ENCODE measurements around the gene KIF16B. TPM values are rescaled to one million over a fixed set of nuclear protein-coding genes. Genes with fewer than 3 reads are reported as not detected.

Gene KIF16B
- total RNA-seq, 2 experiments from 2014 or later, result 7.7 to 7.9 TPM

- Mint-ChIP-seq H3K4me1 (ENCODE audit: low read depth) (no peaks in the 10 kb centered on the region), H3K27ac (no peak overlapping the region), H3K36me3 (peaks cover 18% of the 10 kb centered on the region), H3K27me3 (no peaks in the 10 kb centered on the region), H3K9me3 (no peaks in the 10 kb centered on the region), H3K4me3 (no peak overlapping the region)
- DNase-seq, result no peak
- CTCF ChIA-PET, result interaction anchor here (0.7 kb wide), 1 partner anchor 162 kb away, joined by 3 read pairs; no protein-coding TSS in a partner anchor
- POLR2A ChIA-PET, result no interaction called here
- intact Hi-C loops (cut with micrococcal nuclease), result no loop called here
Observed at GRCh38 chr20:16432466-16433292, 140.6 kb downstream of the KIF16B start.

DNA sequence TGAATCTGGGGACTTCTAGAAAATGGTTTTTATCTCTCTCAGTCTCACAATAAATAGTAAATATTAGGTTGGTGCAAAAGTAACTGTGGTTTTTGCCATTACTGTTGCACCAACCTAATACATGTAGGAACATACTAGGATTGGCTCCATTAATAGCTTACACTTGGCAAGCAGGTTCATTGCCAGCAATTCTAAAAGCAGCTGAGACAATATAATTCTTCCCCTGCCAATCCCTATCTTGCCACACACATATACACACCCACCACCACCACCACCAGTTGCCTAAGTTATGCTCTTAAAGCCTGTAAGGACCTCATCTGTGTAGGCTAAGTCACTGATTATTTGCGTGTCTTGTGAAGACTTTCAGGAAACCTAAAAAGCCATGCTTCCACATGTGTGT, 145.1 kb downstream of the KIF16B start:
- DNase-seq, result no peak
- Mint-ChIP-seq H3K27me3 (no peaks in the 10 kb centered on the region), H3K27ac (no peak overlapping the region), H3K36me3 (peaks cover 58% of the 10 kb centered on the region), H3K4me3 (no peak overlapping the region), H3K4me1 (ENCODE audit: low read depth) (no peaks in the 10 kb centered on the region), H3K9me3 (peaks cover 3% of the 10 kb centered on the region)
- ChIA-PET CTCF (no interaction called here), POLR2A (no interaction called here)
- intact Hi-C loops (cut with micrococcal nuclease), result no loop called here

- H3K27me3 Mint-ChIP-seq, result no peaks in the 10 kb centered on the region
- H3K4me3 Mint-ChIP-seq, result no peak overlapping the region
- no peak overlapping the region for H3K27ac Mint-ChIP-seq
- ChIA-PET POLR2A (no interaction called here), CTCF (no interaction called here)
- intact Hi-C loops (cut with micrococcal nuclease), result no loop called here
- H3K4me1 Mint-ChIP-seq (ENCODE audit: low read depth), result no peaks in the 10 kb centered on the region
- peaks cover 3% of the 10 kb centered on the region for H3K9me3 Mint-ChIP-seq
- DNase-seq, result no peak
- peaks cover 61% of the 10 kb centered on the region for H3K36me3 Mint-ChIP-seq
Observed at GRCh38 chr20:16427571-16427970, 145.7 kb downstream of the KIF16B start.

DNA sequence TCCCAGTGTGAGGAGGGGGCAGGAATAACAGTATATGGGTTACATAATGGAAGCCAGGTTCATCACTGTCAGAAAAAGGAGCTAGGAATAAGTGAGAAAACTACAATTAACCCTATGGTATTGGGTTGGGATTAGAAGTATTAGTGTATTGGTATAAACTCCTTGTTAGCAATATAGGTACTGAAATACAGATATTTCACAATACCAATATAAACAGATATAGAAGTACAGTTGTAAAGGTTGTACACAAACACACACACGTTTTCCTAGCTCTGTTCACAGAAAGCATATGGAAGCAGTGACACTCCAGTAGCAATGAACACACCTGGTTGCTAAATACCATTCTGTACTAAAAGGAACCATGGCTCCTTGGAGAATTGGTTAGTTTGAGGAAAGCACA, 148.5 kb downstream of the KIF16B start:
- Mint-ChIP-seq H3K9me3 (peaks cover 3% of the 10 kb centered on the region), H3K4me1 (ENCODE audit: low read depth) (no peaks in the 10 kb centered on the region), H3K4me3 (no peak overlapping the region), H3K27ac (no peak overlapping the region), H3K36me3 (peaks cover 67% of the 10 kb centered on the region), H3K27me3 (no peaks in the 10 kb centered on the region)
- ChIA-PET POLR2A (no interaction called here), CTCF (no interaction called here)
- no peak for DNase-seq
- intact Hi-C loops (cut with micrococcal nuclease), result no loop called here

DNA sequence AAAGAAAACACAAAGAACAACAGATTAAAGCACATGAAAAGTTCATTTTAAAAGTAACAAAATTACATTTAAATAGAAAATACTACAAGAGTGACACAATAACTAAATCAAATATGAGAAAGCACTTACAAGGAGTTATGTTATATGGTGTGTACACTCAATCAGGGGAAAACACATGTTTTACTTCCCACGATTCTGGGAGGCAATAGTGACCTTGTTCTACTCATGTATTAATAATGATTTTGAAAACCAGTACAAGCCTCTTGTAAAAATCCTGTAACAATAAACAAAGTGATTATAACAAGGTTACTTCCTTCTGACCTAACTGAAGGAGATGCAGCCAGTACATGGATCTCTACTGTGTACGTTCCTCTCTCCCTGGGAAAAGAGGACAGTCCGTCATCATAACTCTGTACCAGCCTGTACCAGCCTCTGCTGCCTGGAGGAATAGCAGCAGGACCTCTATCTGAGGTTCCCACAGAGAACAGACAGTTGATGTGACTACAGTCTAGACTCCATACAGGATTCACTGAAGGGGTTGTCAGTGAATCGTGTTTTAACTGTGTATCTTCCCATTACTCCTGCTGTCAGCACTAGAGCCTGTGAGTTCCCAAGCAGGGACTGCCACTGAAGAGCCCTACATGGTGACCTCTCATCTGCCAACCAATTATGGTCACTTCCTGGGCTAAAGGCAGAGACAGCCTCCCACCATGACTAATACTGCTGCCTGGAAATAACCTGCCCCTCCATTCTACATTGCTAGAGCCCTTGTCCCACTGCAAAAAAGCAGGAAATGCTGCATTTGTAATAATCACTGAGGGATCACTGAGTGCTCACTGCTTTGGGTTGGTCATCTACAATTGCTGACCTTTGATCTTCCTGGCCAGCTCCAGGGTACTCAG, 149.7 kb downstream of the KIF16B start:
- no peaks in the 10 kb centered on the region for H3K4me1 Mint-ChIP-seq (ENCODE audit: low read depth)
- H3K4me3 Mint-ChIP-seq, result no peak overlapping the region
- peaks cover 66% of the 10 kb centered on the region for H3K36me3 Mint-ChIP-seq
- DNase-seq, result no peak
- H3K27ac Mint-ChIP-seq, result no peak overlapping the region
- intact Hi-C loops (cut with micrococcal nuclease), result no loop called here
- ChIA-PET POLR2A (no interaction called here), CTCF (no interaction called here)
- peaks cover 3% of the 10 kb centered on the region for H3K9me3 Mint-ChIP-seq
- no peaks in the 10 kb centered on the region for H3K27me3 Mint-ChIP-seq

DNA sequence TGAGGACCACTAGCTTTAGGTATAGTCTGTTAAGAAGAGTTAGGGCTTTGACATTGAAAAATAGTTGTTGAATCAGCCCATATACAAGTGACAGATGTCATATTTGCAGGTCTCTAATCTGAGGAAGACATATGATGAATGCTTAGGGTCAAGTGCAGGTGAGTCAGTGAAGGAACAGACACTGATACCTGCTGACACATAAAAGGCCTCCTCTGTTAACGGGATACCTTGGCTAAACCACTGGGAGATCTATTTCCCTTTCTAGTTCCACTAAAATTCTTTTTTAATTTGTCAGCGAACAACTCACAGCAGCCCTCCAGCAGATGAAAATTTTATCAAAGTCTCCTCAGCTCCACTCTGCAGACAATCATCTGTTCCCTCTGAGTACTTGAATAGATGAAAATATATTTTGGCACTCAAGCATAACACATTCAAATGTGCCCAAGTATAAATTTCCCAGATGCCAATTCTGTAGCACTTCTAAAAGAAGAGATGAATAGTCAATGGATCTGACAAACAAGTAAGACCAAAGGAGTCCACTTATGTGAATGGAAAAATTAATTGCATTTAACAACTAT, 154.0 kb downstream of the KIF16B start:
- peaks cover 55% of the 10 kb centered on the region for H3K36me3 Mint-ChIP-seq
- POLR2A ChIA-PET, result no interaction called here
- intact Hi-C loops (cut with micrococcal nuclease), result no loop called here
- no peaks in the 10 kb centered on the region for H3K27me3 Mint-ChIP-seq
- no peak overlapping the region for H3K27ac Mint-ChIP-seq
- no peaks in the 10 kb centered on the region for H3K4me1 Mint-ChIP-seq (ENCODE audit: low read depth)
- no peak for DNase-seq
- no peak overlapping the region for H3K4me3 Mint-ChIP-seq
- CTCF ChIA-PET, result no interaction called here
- H3K9me3 Mint-ChIP-seq, result peaks cover 3% of the 10 kb centered on the region

GRCh38 chr20:16418616-16419015, 154.6 kb downstream of the KIF16B start:
- no peaks in the 10 kb centered on the region for H3K27me3 Mint-ChIP-seq
- DNase-seq, result no peak
- intact Hi-C loops (cut with micrococcal nuclease), result no loop called here

DNA sequence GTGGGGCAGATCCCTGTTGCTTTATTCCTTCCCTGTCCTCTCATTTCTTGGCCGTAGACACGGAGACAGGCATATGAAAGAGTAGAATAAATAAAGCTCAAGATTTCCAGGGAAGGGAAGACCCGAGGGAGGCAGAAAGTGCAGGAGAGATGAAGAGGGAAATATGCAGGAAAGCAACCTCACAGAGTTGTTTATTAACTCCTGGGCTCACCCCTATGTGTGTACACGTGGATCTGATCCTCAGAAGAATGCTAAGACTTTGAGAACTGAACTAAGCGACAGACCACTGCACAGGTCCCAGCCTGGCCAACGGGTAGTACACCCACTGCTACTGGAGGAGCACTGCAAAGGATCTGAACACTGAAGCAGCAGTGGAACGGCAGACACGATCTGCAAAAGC, 156.2 kb downstream of the KIF16B start:
- Mint-ChIP-seq H3K4me3 (no peak overlapping the region), H3K4me1 (ENCODE audit: low read depth) (no peaks in the 10 kb centered on the region), H3K36me3 (peaks cover 45% of the 10 kb centered on the region), H3K9me3 (peaks cover 2% of the 10 kb centered on the region), H3K27me3 (no peaks in the 10 kb centered on the region), H3K27ac (no peak overlapping the region)
- ChIA-PET POLR2A (no interaction called here), CTCF (no interaction called here)
- no peak for DNase-seq
- intact Hi-C loops (cut with micrococcal nuclease), result no loop called here

More at GRCh38 chr20:16418616-16419015, 154.6 kb downstream of the KIF16B start:
- no peak overlapping the region for H3K4me3 Mint-ChIP-seq
- no peak overlapping the region for H3K27ac Mint-ChIP-seq
- ChIA-PET CTCF (no interaction called here), POLR2A (no interaction called here)
- H3K4me1 Mint-ChIP-seq (ENCODE audit: low read depth), result no peaks in the 10 kb centered on the region
- peaks cover 49% of the 10 kb centered on the region for H3K36me3 Mint-ChIP-seq
- H3K9me3 Mint-ChIP-seq, result no peaks in the 10 kb centered on the region

- H3K27me3 Mint-ChIP-seq, result no peaks in the 10 kb centered on the region
- H3K9me3 Mint-ChIP-seq, result peaks cover 5% of the 10 kb centered on the region
- ChIA-PET CTCF (no interaction called here), POLR2A (no interaction called here)
- H3K4me1 Mint-ChIP-seq (ENCODE audit: low read depth), result no peaks in the 10 kb centered on the region
- H3K36me3 Mint-ChIP-seq, result peaks cover 51% of the 10 kb centered on the region
- H3K27ac Mint-ChIP-seq, result no peak overlapping the region
- H3K4me3 Mint-ChIP-seq, result no peak overlapping the region
- intact Hi-C loops (cut with micrococcal nuclease), result no loop called here
- no peak for DNase-seq
Observed at GRCh38 chr20:16415071-16416053, 157.9 kb downstream of the KIF16B start.

DNA sequence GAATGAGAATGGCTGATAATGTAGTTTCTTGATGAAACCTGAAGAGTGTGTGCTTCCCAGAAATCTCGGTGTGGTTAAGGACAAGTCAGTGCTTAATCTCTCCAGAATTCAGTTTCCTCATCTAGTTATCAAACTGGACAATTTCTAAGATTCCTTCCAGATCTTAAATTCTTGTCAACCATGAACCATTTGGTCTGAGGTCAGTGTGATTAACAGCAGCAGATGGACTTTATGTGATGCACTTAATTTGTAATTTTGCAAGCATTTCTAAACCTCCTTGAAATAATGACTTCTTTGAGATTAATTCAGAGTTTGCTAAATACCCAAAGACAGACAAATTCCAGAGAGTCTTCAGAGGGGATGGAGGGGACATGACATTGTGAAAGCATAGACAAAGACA, 160.3 kb downstream of the KIF16B start:
- CTCF ChIA-PET, result no interaction called here
- Mint-ChIP-seq H3K4me3 (no peak overlapping the region), H3K27me3 (no peaks in the 10 kb centered on the region), H3K36me3 (peaks cover 39% of the 10 kb centered on the region), H3K27ac (no peak overlapping the region), H3K4me1 (ENCODE audit: low read depth) (no peaks in the 10 kb centered on the region), H3K9me3 (peaks cover 5% of the 10 kb centered on the region)
- DNase-seq, result no peak
- intact Hi-C loops (cut with micrococcal nuclease), result no loop called here
- POLR2A ChIA-PET, result no interaction called here

DNA sequence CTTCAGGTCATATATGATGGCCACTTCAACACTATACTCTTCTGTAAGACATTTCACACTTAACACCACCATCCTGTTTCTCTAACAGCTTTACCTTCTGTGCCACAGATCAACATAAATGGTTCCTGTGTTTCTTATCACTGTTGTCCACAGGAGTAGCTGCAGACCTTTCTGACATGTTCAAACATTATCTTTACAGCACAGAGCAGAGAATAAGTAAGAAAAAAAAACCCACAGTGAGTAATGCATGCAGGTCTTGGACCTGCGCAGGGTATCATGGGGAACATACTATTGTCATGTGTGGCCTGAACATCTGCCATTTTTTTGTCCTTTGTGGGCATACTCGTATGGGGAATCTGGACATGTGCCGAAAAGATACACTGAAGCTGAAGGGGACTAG, 161.9 kb downstream of the KIF16B start:
- Mint-ChIP-seq H3K4me1 (ENCODE audit: low read depth) (no peaks in the 10 kb centered on the region), H3K9me3 (peaks cover 5% of the 10 kb centered on the region), H3K27ac (no peak overlapping the region), H3K27me3 (no peaks in the 10 kb centered on the region), H3K36me3 (peaks cover 30% of the 10 kb centered on the region), H3K4me3 (no peak overlapping the region)
- ChIA-PET CTCF (no interaction called here), POLR2A (no interaction called here)
- no peak for DNase-seq
- intact Hi-C loops (cut with micrococcal nuclease), result no loop called here

DNA sequence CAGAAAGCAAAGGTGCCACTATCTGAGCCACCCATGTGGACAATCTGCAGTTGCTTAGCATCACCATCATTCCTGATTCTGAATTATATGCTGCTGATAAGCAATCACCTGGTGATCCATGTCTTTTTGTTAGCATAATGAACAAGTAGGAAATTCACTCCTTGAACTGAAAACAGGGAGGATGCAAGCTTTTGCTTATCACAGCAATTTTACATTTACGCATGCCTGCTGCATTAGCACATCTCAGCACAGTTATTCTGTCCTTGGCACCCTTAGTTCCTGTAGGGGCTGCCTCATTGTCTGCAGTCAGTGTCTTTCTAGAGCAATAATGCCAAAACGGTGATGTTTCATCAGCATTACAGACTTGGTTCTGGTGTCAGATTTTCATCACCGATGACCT, 162.6 kb downstream of the KIF16B start:
- H3K9me3 Mint-ChIP-seq, result peaks cover 5% of the 10 kb centered on the region
- ChIA-PET POLR2A (no interaction called here), CTCF (no interaction called here)
- H3K27ac Mint-ChIP-seq, result no peak overlapping the region
- intact Hi-C loops (cut with micrococcal nuclease), result no loop called here
- no peaks in the 10 kb centered on the region for H3K27me3 Mint-ChIP-seq
- DNase-seq, result no peak
- no peak overlapping the region for H3K4me3 Mint-ChIP-seq
- H3K4me1 Mint-ChIP-seq (ENCODE audit: low read depth), result no peaks in the 10 kb centered on the region
- peaks cover 33% of the 10 kb centered on the region for H3K36me3 Mint-ChIP-seq

All from activated CD4-positive, alpha-beta memory T cell treated with anti-CD3 and anti-CD28 coated beads for 36 hours (primary cell).